Upper lobe of left lung (tissue), 4 donors: ENCODE measurements around the gene METAP1.

Source experiments
- EP300 ChIP-seq, 4 donors: sonication (generic); formaldehyde crosslinking; IDR thresholded peaks; one replicate each; pipeline ENCODE4 v1.5.1; 2017; ENCODE audit warnings: antibody characterized with exemption in 4 of 4, control low read depth in 2 of 4
- TF ChIP-seq, protein P1 (sequence below), 6 experiments: fragments of 450-650 bp in 4 of 6; fragments of 200-600 bp in 2 of 6; sonication (generic) in 2 of 6; IDR thresholded peaks; one replicate each; pipeline ENCODE4 v1.5.1; 2016 to 2019; ENCODE audit warnings: antibody characterized with exemption in 6 of 6

DNA sequence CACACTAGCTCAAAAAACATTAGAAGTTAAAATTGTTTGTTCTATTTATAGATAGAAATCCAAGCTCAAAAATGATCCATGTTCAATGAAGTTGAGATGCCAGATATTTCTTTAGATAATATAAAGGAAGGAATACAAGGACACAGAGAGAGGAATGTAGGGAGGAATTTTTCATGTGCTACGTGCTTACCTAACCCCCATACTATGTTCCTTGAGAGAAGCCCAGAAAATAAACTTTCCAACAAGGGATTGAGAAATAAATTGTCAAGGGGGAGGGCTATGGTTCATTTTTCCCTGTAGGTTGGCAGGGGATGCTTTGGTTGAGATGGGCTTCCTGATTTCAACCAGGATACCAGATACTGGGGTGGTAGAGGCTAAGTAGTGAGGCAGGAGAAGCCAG lies 108.6 kb downstream of the METAP1 start:
- TF ChIP-seq, protein P1, sequence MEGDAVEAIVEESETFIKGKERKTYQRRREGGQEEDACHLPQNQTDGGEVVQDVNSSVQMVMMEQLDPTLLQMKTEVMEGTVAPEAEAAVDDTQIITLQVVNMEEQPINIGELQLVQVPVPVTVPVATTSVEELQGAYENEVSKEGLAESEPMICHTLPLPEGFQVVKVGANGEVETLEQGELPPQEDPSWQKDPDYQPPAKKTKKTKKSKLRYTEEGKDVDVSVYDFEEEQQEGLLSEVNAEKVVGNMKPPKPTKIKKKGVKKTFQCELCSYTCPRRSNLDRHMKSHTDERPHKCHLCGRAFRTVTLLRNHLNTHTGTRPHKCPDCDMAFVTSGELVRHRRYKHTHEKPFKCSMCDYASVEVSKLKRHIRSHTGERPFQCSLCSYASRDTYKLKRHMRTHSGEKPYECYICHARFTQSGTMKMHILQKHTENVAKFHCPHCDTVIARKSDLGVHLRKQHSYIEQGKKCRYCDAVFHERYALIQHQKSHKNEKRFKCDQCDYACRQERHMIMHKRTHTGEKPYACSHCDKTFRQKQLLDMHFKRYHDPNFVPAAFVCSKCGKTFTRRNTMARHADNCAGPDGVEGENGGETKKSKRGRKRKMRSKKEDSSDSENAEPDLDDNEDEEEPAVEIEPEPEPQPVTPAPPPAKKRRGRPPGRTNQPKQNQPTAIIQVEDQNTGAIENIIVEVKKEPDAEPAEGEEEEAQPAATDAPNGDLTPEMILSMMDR (IDR thresholded peaks at IDR 0.05): no peak
- TF ChIP-seq EP300 (IDR thresholded peaks at IDR 0.05): no peak
